GM21737 (cell line): Measurements from ENCODE around the gene MKLN1.
"Not testable (repeated sequence)": the region's sequence is repeated elsewhere in the genome, so short reads cannot be mapped to it uniquely, and the experiment has no call there.

Experiments used
- ATAC-seq: cut with Tn5 transposase; IDR thresholded peaks from one replicate; pipeline ENCODE4 v1.9.1; 2021; ENCODE audit warnings: mild to moderate bottlenecking, moderate library complexity; ENCODE audit not compliant: unreplicated experiment

Gene MKLN1

GRCh38 chr7:131497454-131497853 is 169.8 kb downstream of the MKLN1 start:
- no peak for ATAC-seq

DNA sequence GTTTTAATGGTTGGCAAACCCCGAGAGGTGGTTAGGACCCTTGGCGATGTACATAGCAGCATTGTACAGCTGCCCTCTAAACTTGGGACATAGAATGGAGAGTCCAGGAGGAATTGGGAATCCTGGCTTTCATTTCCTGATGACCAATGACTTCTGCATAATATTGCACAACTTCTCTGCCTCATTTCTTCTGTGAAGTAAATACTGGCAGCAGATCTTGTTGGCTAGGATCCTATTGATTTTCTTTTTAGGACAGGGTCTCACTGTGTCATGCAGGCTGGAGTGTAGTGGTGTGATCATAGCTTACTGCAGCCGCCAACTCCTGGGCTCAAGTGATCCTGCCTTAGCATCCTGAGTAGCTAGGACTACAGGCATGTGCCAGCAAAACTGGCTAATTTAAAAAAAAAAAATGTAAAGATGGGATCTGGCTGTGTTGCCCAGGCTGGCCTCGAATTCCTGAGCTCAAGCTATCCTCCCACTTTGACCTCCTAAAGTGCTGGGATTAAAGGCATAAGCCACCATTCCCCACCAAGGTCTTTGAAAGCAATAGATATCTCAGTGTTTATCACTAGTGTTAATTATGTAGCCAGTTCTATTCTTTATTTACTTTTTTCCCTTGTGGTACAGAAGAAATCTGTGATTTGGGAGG is 170.7 kb downstream of the MKLN1 start:
- no peak for ATAC-seq

- ATAC-seq, result no peak
Measured at GRCh38 chr7:131499801-131500200, 172.1 kb downstream of the MKLN1 start.

DNA sequence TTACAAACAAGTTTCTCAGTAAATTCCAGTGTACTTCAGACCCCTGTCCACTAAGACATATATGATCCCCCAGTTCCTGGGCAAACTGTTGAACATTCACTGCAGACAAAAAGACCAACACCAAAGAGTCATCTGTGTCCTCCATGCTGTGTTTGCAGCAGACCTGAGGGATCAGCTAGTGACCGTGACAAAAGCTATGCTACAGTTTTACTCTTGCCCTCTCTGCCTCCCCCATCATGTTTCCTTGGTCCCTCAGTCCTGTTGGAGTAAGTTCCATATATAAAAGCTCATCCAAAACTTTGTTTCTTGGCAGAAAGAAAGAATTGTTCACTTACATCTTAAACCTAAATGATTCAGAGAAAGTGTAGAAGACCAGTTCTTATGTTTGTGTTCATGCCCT is 172.7 kb downstream of the MKLN1 start:
- no peak for ATAC-seq

GRCh38 chr7:131501422-131501821 is 173.7 kb downstream of the MKLN1 start:
- ATAC-seq, result peak; percentile 83

GRCh38 chr7:131501930-131502685 is 174.4 kb downstream of the MKLN1 start:
- peak; percentile 7 for ATAC-seq

GRCh38 chr7:131502810-131503508 is 175.3 kb downstream of the MKLN1 start:
- no peak for ATAC-seq

GRCh38 chr7:131503639-131504038 is 176.0 kb downstream of the MKLN1 start:
- ATAC-seq, result no peak

- ATAC-seq, result no peak
Measured at GRCh38 chr7:131504157-131504899, 176.7 kb downstream of the MKLN1 start.

DNA sequence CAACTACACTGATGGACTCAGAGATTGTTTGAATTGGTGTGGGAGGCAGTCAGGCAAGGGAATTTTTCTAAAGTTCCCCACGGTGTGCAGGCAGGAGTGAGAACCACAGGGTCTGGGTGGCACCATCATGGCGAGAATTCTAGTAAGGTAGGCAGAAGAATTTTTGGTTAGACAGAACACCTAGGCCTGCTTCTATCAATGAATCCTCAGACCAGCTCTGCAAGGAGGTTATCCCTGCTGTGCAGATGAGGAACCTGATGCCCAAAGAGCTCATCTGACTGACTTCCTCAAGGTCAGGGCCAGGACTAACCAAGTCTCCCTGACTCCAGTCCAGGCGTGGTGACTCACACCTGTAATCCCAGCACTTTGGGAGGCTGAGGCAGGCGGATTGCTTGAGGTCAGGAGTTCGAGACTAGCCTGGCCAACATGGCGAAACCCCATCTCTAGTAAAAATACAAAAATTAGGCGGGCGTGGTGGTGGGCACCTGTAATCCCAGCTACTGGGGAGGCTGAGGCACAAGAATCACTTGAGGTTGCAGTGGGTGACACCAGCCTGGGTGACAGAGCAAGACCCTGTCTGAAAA is 177.5 kb downstream of the MKLN1 start:
- not testable (repeated sequence) for ATAC-seq

DNA sequence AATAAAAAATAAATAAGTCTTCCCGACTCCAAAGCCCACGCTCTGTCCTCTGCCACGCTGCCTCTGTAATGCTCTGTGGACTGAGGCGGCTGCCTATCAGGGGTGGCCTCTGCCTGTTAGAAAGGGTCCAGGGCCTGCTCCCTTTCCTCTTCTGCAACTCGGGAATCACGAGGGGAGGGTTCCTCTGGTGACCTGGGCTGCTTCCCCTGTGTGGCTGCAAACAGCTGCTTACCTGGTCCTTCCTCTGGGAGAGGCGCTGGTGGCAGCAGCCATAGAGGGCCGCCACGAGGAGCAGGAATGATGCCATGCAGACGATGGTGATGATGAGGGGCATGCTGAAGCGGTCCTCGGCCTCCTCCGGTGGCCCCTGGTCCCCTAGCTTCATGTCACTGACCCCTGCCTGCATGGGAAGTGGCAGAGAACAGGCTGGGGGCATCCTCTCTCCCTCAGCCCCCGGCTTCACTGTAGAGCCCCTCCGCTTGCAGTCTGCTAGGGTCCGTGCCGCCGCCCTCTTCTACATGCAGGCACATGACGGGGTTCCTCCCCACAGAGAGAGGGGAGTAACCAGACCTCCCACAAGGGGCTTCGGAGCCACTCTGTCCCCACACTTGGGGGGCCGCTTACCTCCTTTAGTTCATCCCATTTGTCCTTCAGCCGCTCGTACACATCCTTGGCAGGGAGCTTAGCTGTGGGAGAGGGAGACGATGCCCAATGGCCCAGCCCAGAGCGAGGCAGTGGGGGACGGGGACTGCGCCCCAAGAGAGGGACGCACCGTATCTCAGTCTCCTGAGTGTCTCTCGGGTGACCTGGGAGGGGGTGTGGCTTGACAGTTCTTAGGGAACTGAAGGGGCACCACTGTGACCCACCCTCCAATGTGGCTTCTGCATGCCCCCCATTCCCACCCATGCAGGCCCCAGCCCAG is 178.2 kb downstream of the MKLN1 start:
- no peak for ATAC-seq

- no peak for ATAC-seq
Measured at GRCh38 chr7:131506597-131506996, 178.9 kb downstream of the MKLN1 start.

DNA sequence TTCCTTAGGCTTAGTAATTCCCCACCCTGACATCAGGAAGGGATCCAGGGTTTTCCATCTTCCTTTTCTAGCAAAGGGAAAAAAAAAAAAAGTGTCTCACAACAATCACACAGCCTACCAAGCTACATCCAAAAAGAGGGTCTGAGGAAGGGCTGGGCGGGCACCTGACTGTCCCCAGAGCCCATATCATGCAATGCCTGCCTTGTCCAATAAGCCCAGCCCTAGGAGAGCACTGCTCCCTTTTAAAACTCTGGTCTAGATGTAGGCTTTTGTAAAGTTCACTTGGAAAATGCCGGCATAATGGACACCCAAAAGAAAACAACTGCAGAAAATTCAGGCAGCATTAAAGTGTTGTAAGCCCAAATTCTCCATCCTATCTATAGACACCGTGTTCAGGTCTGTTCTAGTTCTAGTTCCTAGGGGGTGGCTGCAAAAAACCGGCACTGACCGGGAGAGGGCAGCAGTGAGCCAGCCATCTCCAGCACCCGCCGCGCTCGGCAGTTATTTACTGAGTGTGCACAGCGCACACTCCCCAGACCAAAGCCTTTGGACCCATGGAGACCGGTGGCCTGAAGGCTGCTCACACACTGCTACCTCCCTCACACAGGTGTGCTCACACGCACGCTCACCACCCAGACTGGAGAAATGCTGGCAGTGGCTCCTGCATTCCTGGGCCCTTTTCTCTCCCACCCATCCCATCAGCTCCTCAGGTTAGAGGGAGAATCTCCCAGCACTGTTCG is 180.1 kb downstream of the MKLN1 start:
- peak; percentile 67 for ATAC-seq

GRCh38 chr7:131508754-131509486 is 181.2 kb downstream of the MKLN1 start:
- no peak for ATAC-seq

DNA sequence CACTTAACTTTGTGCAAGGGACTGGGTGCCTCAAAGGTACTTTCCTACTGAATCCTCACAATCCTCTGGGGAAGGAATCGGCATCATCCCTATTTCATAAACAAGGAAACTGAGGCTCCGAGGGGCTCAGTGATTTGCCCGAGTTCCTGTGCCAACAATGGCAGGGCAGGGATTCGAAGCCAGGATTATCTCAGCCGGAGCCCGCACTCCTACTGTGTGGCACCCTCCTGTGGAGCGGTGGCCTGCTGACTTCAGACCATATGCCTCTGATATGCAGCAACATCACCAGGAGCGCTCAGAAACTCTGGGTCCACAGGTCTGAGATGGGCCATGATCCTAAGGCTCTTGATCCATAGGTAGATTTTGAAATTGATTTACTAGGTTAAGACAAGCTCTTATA is 182.1 kb downstream of the MKLN1 start:
- no peak for ATAC-seq

DNA sequence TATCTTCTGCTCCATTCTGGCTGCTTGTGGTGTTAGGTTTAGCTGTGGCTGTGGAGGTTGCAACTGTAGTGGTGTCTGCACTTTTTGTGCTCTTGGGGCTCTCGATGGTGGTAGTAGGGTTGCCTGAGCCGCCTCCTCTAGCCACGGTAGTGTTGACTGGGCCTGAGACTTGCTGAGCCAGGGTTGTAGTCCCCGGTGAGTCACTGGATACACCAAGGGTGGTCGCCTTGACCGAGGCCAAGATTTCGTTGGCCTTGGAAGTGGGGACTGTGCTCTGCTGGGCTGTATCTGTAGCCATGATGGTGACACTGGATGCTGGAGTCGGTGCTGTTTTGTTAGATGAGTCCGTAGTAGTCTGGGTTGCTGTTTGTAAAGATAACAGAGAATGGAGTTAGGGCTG is 183.4 kb downstream of the MKLN1 start:
- no peak for ATAC-seq

GRCh38 chr7:131511774-131512535 is 184.3 kb downstream of the MKLN1 start:
- ATAC-seq, result no peak
